Neural progenitor cell (in vitro differentiated cells): ENCODE measurements around the gene PRKCA.

Experiments
- CTCF ChIP-seq: fragments of 200-600 bp; sonication (generic); IDR thresholded peaks from 2 replicates; pipeline ENCODE4 v1.5.1; 2017; ENCODE audit warnings: antibody characterized with exemption, mild to moderate bottlenecking
- EZH2 ChIP-seq: fragments of 200-600 bp; sonication (generic); IDR thresholded peaks from 2 replicates; pipeline ENCODE4 v1.6.1; 2017; ENCODE audit warnings: antibody characterized with exemption, mild to moderate bottlenecking, moderate library complexity
- EZH2phosphoT487 ChIP-seq: fragments of 200-600 bp; sonication (generic); IDR thresholded peaks from 2 replicates; pipeline ENCODE4 v1.6.1; 2017; ENCODE audit warnings: antibody characterized with exemption

GRCh38 chr17:66262767-66263166 is 39.6 kb upstream of the PRKCA start:
- TF ChIP-seq CTCF, result no peak
- TF ChIP-seq EZH2, result no peak
- TF ChIP-seq EZH2phosphoT487, result no peak
